ENCODE results near the gene SLC6A5.

- TF ChIP-seq RFX5 (IDR thresholded peaks at IDR 0.05; ENCODE audit: low read depth, low read length) (no peak), POLR2A (IDR thresholded peaks at IDR 0.05; ENCODE audit: low read depth, low read length) (no peak)
These were observed 48.7 kb downstream of the SLC6A5 start for GRCh38 chr11:20647976-20648565.

Data from GM12878 (cell line).